ENCODE results near the gene UBE3D.

GRCh38 chr6:82909551-82909950, 156.1 kb downstream of the UBE3D start:
- TF ChIP-seq, protein P1, sequence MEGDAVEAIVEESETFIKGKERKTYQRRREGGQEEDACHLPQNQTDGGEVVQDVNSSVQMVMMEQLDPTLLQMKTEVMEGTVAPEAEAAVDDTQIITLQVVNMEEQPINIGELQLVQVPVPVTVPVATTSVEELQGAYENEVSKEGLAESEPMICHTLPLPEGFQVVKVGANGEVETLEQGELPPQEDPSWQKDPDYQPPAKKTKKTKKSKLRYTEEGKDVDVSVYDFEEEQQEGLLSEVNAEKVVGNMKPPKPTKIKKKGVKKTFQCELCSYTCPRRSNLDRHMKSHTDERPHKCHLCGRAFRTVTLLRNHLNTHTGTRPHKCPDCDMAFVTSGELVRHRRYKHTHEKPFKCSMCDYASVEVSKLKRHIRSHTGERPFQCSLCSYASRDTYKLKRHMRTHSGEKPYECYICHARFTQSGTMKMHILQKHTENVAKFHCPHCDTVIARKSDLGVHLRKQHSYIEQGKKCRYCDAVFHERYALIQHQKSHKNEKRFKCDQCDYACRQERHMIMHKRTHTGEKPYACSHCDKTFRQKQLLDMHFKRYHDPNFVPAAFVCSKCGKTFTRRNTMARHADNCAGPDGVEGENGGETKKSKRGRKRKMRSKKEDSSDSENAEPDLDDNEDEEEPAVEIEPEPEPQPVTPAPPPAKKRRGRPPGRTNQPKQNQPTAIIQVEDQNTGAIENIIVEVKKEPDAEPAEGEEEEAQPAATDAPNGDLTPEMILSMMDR (conservative IDR thresholded peaks at IDR 0.05; ENCODE audit: low read depth, low read length), result no peak
- TF ChIP-seq EZH2 (IDR thresholded peaks at IDR 0.05; ENCODE audit: borderline replicate concordance, low read depth, low read length, poor library complexity, severe bottlenecking), result no peak
